IMR-90 (cell line): ENCODE measurements around the gene NOXRED1. TPM values are rescaled to one million over a fixed set of nuclear protein-coding genes. Genes with fewer than 3 reads are reported as not detected.
"Not testable (repeated sequence)": the region's sequence is repeated elsewhere in the genome, so short reads cannot be mapped to it uniquely, and the experiment has no call there.

ENCODE experiments used
- ATAC-seq: fragments of 200-7000 bp; cut with Tn5 transposase; 2 replicates; pipeline ENCODE4 v1.9.1; 2020; ENCODE audit warnings: low read depth, mild to moderate bottlenecking, moderate library complexity
- BruUV-seq: library from RNA; stranded (reverse); fragments of 400-500 nt; replicated peaks from 2 replicates; lab custom pipeline; 2021; lab: Mats Ljungman, UMichigan
- CTCF ChIA-PET: fragments of 300-600 bp; formaldehyde crosslinking; extraction: SDS; loops from one replicate; lab custom pipeline; 2021; ENCODE audit warnings: antibody characterized with exemption; lab: Yijun Ruan, JAX
- POLR2A ChIA-PET: fragments of 300-600 bp; sonication (Branson Sonifier 250); formaldehyde crosslinking; loops from one replicate; lab custom pipeline; 2022; ENCODE audit warnings: antibody characterized with exemption; ENCODE audit not compliant: unreplicated experiment; lab: Charles Lee
- DNase-seq: peaks from one replicate; pipeline ENCODE4 v3.0.0; 2013
- H2AFZ ChIP-seq: replicated peaks from 2 replicates; pipeline ENCODE3; 2013; ENCODE audit warnings: low read length, mild to moderate bottlenecking; ENCODE audit not compliant: poor library complexity
- H2AK5ac ChIP-seq: 2 replicates; pipeline ENCODE4 v1.6.1; 2013; ENCODE audit warnings: low read depth, low read length, inconsistent platforms
- H2AK9ac ChIP-seq: replicated peaks from 2 replicates; pipeline ENCODE3; 2013; ENCODE audit warnings: mild to moderate bottlenecking, low read depth, low read length, moderate library complexity; ENCODE audit not compliant: poor library complexity
- H2BK120ac ChIP-seq: 2 replicates; pipeline ENCODE4 v1.6.1; 2013; ENCODE audit warnings: low read depth, low read length, inconsistent platforms
- H2BK15ac ChIP-seq: 3 replicates; pipeline ENCODE4 v1.6.1; 2013; ENCODE audit warnings: low read depth, low read length, inconsistent platforms
- H2BK20ac ChIP-seq: 2 replicates; pipeline ENCODE4 v1.6.1; 2013; ENCODE audit warnings: low read depth, mild to moderate bottlenecking, inconsistent platforms, low read length, moderate library complexity
- H2BK5ac ChIP-seq: 2 replicates; pipeline ENCODE4 v1.6.1; 2013; ENCODE audit warnings: mild to moderate bottlenecking, low read depth, low read length, inconsistent platforms; ENCODE audit not compliant: poor library complexity, severe bottlenecking
- H3K14ac ChIP-seq: replicated peaks from 2 replicates; pipeline ENCODE4 v1.6.1; 2013; ENCODE audit warnings: low read depth, low read length, inconsistent platforms
- H3K18ac ChIP-seq: 2 replicates; pipeline ENCODE4 v1.6.1; 2013; ENCODE audit warnings: low read depth, low read length, control low read depth
- H3K23ac ChIP-seq: 2 replicates; pipeline ENCODE4 v1.6.1; 2013; ENCODE audit warnings: low read depth, low read length, inconsistent platforms
- H3K27ac ChIP-seq: 2 replicates; pipeline ENCODE4 v1.5.1; 2013; ENCODE audit warnings: mild to moderate bottlenecking, control low read depth, low read length; ENCODE audit not compliant: insufficient read depth
- H3K27me3 ChIP-seq: 2 replicates; pipeline ENCODE4 v1.6.1; 2013; ENCODE audit warnings: low read length; ENCODE audit not compliant: control insufficient read depth, insufficient read depth
- H3K36me3 ChIP-seq: 2 replicates; pipeline ENCODE4 v1.6.1; 2013; ENCODE audit warnings: low read length, mixed read lengths; ENCODE audit not compliant: control insufficient read depth, insufficient read depth
- H3K4ac ChIP-seq: 2 replicates; pipeline ENCODE4 v1.6.1; 2013; ENCODE audit warnings: low read depth, low read length, inconsistent platforms
- H3K4me1 ChIP-seq: 2 replicates; pipeline ENCODE4 v1.6.1; 2013; ENCODE audit warnings: low read length, mixed read lengths; ENCODE audit not compliant: control insufficient read depth, insufficient read depth
- H3K4me2 ChIP-seq: 2 replicates; pipeline ENCODE4 v1.6.1; 2013; ENCODE audit warnings: low read depth, mild to moderate bottlenecking, control low read depth, low read length, moderate library complexity
- H3K4me3 ChIP-seq: 2 replicates; pipeline ENCODE4 v1.5.1; 2013; ENCODE audit warnings: low read depth, mild to moderate bottlenecking, control low read depth, low read length, moderate library complexity; ENCODE audit not compliant: insufficient read depth
- H3K56ac ChIP-seq: 2 replicates; pipeline ENCODE4 v1.6.1; 2013; ENCODE audit warnings: low read length, inconsistent platforms; ENCODE audit not compliant: insufficient read depth; ENCODE audit errors: extremely low read depth
- H3K79me1 ChIP-seq, 2 experiments: 2 replicates each; pipeline ENCODE4 v1.6.1; 2013; ENCODE audit warnings: low read length in 2 of 2, inconsistent platforms in 1 of 2, low read depth in 1 of 2
- H3K9ac ChIP-seq: 2 replicates; pipeline ENCODE4 v1.6.1; 2013; ENCODE audit warnings: low read depth, low read length, control low read depth
- H3K9me1 ChIP-seq: 2 replicates; pipeline ENCODE4 v1.6.1; 2013; ENCODE audit warnings: low read length, inconsistent platforms; ENCODE audit not compliant: insufficient read depth
- H3K9me3 ChIP-seq: 2 replicates; pipeline ENCODE4 v1.6.1; 2013; ENCODE audit warnings: low read length; ENCODE audit not compliant: control insufficient read depth, insufficient read depth
- H4K20me1 ChIP-seq: 2 replicates; pipeline ENCODE4 v1.6.1; 2013; ENCODE audit warnings: low read length, inconsistent platforms; ENCODE audit not compliant: insufficient read depth
- H4K5ac ChIP-seq: 2 replicates; pipeline ENCODE4 v1.6.1; 2013; ENCODE audit warnings: mild to moderate bottlenecking, low read depth, low read length, control low read depth
- H4K8ac ChIP-seq, 2 experiments: 2 replicates each; pipeline ENCODE4 v1.6.1; 2013; ENCODE audit warnings: low read depth in 2 of 2, low read length in 2 of 2, control low read depth in 1 of 2, inconsistent platforms in 1 of 2
- H4K91ac ChIP-seq: 2 replicates; pipeline ENCODE4 v1.6.1; 2013; ENCODE audit warnings: low read depth, low read length, inconsistent platforms; ENCODE audit not compliant: insufficient read depth
- WGBS, 2 experiments: methylation state at CpG; one replicate each; pipeline versions ENCODE4 v1.1.5 to v1.1.7; 2013; ENCODE audit warnings: missing lambda C conversion rate in 2 of 2; ENCODE audit not compliant: insufficient read length in 1 of 2; ENCODE audit errors: extremely low coverage in 2 of 2; 5-methylcytosine and 5-hydroxymethylcytosine counted together
- dilution Hi-C: fragments of 300-500 bp; cut with HindIII; formaldehyde crosslinking; loops from one replicate; pipeline ENCODE4 v1.14.3; 2018; ENCODE audit warnings: low sequenced_read_pairs; ENCODE audit not compliant: unreplicated experiment
- in situ Hi-C: fragments of 300-500 bp; cut with MboI; formaldehyde crosslinking; loops from 3 replicates; pipeline ENCODE4 v1.14.3; 2019; ENCODE audit warnings: low sequenced_read_pairs, inconsistent platforms, mixed read lengths
- intact Hi-C: fragments of 100-400 bp; cut with micrococcal nuclease; formaldehyde crosslinking; loops from 2 replicates; pipeline ENCODE4 v1.10.0; 2022
- polyA plus RNA-seq, 3 experiments: library from polyadenylated mRNA; depleted of rRNA; stranded (reverse); fragments of >200 nt; gene quantifications; 2 replicates each; pipeline ENCODE4 v1.2.3, GENCODE V29; 2012; ENCODE audit warnings: low replicate concordance in 1 of 3
- total RNA-seq: library from RNA; depleted of rRNA; stranded (reverse); fragments of >200 nt; gene quantifications from 2 replicates; pipeline ENCODE4 v1.2.3, GENCODE V29; 2012

NOXRED1 gene
- total and polyA plus RNA-seq, 2 of the 4 experiments (the other 2 are of a cell fraction) = under 0.01 to 0.14 TPM

DNA sequence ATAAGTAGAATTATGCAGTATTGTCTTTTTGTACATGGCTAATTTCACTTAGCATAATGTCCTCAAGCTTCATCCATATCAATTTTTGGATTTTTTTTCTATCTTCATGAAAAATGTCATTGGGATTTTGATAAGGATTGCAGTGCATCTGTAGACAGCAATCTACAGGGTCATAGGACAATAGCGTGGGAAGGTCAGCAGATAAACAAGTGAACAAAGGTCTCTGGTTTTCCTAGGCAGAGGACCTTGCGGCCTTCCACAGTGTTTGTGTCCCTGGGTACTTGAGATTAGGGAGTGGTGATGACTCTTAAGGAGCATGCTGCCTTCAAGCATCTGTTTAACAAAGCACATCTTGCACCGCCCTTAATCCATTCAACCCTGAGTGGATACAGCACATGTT, 7.2 kb downstream of the NOXRED1 start:
- BruUV-seq, H2AK5ac ChIP-seq, DNase-seq, H2BK20ac ChIP-seq, intact Hi-C loops, H3K79me1 ChIP-seq, H3K9me1 ChIP-seq, H3K27ac ChIP-seq, H3K36me3 ChIP-seq, H4K5ac ChIP-seq, H3K27me3 ChIP-seq, POLR2A ChIA-PET, H4K20me1 ChIP-seq, H2AFZ ChIP-seq, H3K4me1 ChIP-seq, in situ Hi-C loops, H3K23ac ChIP-seq, H4K8ac ChIP-seq, H3K18ac ChIP-seq, H2AK9ac ChIP-seq, H3K4ac ChIP-seq, H4K91ac ChIP-seq, H2BK120ac ChIP-seq, H2BK15ac ChIP-seq, H3K14ac ChIP-seq, H3K9me3 ChIP-seq, H3K4me2 ChIP-seq, H3K56ac ChIP-seq, H3K4me3 ChIP-seq, CTCF ChIA-PET, ATAC-seq, H2BK5ac ChIP-seq, H3K9ac ChIP-seq, dilution Hi-C loops: not testable (repeated sequence)
- WGBS, 2 experiments = no CpG with 5 or more reads among the region's 3 CpGs

DNA sequence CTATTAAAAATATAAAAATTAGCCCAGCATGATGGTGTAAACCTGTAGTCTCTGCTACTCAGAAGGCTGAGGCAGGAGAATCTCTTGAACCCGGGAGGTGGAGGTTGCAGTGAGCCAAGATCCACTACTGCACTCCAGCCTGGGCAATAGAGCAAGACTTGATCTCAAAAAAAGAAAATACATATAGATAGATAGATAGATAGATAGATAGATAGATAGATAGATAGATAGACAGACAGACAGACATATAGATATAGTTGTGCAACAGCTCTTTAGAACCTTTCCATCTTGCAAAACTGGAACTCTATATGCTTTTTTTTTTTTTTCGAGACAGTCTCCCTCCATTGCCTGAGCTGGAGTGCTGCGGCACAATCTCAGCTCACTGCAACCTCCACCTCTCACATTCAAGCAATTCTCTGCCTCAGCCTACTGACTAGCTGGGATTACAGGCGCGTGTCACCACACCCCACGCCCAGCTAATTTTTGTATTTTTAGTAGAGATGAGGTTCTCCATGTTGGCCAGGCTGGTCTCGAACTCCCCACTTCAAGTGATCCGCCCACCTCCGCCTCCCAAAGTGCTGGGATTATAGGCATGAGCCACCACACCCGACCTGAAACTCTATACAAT, 7.8 kb downstream of the NOXRED1 start:
- H3K4me2 ChIP-seq, CTCF ChIA-PET, H3K4me1 ChIP-seq, H2AFZ ChIP-seq, H3K9me1 ChIP-seq, H2BK5ac ChIP-seq, H4K91ac ChIP-seq, H3K56ac ChIP-seq, H3K4ac ChIP-seq, H2BK120ac ChIP-seq, ATAC-seq, in situ Hi-C loops, H3K23ac ChIP-seq, H4K8ac ChIP-seq, intact Hi-C loops, H3K18ac ChIP-seq, H4K5ac ChIP-seq, H3K27ac ChIP-seq, H3K4me3 ChIP-seq, dilution Hi-C loops, H3K9me3 ChIP-seq, H3K36me3 ChIP-seq, H2BK20ac ChIP-seq, H3K14ac ChIP-seq, H3K9ac ChIP-seq, DNase-seq, POLR2A ChIA-PET, BruUV-seq, H4K20me1 ChIP-seq, H2AK5ac ChIP-seq, H3K79me1 ChIP-seq, H2AK9ac ChIP-seq, H2BK15ac ChIP-seq, H3K27me3 ChIP-seq: not testable (repeated sequence)
- WGBS, 2 experiments = no CpG with 5 or more reads among the region's 10 CpGs
